Globus pallidus (tissue), 1 donor: Measurements from ENCODE around the gene SH3PXD2B.
"Not testable (repeated sequence)": the region's sequence is repeated elsewhere in the genome, so short reads cannot be mapped to it uniquely, and the experiment has no call there.

Experiments
- DNase-seq: peaks from one replicate; pipeline ENCODE4 v3.0.0-alpha.2; 2015; ENCODE audit warnings: low spot score

SH3PXD2B gene

GRCh38 chr5:172294831-172295230 lies 159.5 kb downstream of the SH3PXD2B start:
- no peak for DNase-seq

- no peak for DNase-seq
Measured at GRCh38 chr5:172293745-172294342, 160.5 kb downstream of the SH3PXD2B start.

DNA sequence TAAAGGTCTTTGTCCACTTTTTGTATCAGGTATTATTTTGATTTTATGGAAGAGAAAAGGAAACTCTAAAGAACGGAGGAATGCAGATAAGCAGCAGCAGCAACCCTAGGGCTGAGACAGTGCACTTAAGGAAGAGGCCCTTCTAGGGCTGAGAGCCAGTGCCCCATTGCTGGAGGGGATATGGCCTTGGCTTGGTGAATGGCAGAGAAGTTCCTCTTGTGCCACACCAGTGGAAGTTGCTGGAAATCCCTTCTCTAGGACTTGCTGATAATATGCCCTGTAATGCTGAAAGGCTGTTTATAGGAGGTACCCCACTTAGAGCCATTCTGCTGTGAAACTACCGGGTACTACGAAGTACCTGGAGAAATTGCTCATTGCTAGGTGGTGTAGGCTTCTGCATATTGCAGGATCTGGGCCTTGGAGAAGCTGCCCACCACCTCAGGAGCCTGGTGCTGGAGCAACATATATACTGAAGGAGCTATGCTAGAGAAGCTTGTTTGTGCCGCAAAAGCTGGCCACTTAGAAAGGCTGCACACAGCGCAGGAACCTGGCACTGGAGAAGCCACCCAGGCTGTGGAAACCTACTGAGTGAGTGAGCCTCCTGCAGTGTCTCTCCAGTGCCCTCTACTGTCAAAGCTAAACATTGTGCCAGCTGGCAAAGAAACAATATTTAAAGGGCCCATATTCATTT lies 161.1 kb downstream of the SH3PXD2B start:
- peak; percentile 84 for DNase-seq

DNA sequence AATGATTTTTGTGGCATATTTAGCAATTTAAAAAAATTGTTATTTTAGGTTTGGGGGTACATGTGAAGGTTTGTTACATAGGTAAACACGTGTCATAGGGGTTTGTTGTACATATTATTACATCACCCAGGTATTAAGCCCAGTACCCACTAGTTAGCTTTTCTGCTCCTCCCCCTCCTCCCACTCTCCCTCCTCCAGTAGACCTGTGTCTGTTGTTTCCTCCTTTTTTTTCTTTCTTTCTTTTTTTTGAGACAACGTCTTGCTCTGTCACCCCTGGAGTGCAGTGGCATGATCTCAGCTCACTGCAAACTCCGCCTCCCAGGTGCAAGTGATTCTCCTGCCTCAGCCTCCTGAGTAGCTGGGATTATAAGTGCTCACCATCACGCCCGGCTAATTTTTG lies 162.5 kb downstream of the SH3PXD2B start:
- DNase-seq: not testable (repeated sequence)

DNA sequence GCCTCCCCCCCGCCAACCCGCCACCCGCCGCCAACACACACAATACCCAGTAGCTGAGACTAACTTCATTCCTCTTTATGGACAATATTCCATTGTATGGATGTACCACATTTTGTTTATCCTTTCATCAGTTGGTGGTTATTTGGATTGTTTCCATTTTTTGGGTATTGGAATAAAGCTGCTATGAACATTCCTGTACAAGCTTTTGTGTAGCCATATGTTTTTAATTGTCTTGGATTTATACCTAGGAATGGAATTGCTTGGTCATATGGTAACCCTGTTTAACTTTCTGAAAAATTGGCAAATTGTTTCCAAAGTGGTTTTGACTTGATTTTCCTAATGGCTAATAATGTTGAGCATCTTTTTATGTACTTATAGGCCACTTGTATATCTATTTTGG lies 165.9 kb downstream of the SH3PXD2B start:
- no peak for DNase-seq

GRCh38 chr5:172287140-172287539 lies 167.2 kb downstream of the SH3PXD2B start:
- not testable (repeated sequence) for DNase-seq

DNA sequence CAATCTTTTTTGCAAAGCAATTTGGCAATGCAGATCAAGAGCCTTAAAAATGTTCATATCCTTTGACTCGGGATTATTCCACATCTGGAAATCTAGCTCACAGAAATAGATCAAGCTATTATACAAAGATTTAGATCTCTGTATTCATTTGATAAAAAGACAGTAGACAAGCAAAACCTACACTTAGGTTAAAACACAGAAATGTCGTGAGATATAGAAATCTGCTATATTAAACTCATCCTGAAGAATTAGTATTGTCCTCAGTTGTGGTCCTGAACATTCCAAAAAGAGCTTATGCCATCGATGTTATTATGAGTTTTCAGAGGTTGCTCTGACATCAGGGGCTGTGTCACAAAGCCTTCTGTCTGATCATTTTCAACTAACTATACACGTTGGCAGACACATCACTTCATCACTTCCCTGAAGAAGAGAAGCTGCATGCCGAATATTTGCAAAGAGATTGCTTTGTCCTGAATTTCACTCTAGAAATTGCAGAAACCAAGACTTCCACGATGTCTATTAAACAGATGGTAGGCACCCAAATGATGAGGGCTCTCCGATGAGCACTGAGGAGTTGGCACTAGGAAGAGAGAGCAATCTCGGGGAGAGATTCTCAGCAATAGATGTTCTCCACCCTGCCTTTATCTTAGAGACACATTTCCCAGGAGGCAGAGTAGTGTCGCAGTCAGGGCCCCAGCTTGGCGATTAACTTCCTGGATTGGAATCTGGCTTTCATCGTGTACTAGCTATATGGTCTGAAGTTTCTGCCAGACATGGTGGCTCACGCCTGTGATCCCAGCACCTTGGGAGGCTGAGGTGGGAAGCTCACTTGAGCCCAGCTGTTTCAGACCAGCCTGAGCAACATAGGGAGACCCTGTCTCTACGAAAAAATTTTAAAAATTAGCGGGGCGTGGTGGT lies 168.8 kb downstream of the SH3PXD2B start:
- DNase-seq: no peak

DNA sequence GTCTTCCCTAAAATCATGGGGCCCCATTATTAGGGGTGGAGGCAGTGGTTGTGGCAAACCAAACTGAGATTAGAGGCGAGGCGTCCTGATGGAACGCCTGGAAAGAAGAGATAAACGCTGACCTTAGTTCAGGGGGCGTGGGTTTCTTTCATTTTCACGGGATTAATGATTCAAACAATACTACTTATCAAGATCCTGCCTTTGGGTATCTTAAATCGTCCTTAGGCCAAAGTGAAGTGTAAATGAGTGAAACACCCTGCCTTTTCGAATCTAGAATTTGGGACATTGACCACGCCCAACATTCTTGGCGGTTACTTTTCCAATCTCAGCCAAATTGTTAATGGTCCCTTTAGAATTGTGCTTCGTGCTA lies 169.7 kb downstream of the SH3PXD2B start:
- peak; percentile 32 for DNase-seq

DNA sequence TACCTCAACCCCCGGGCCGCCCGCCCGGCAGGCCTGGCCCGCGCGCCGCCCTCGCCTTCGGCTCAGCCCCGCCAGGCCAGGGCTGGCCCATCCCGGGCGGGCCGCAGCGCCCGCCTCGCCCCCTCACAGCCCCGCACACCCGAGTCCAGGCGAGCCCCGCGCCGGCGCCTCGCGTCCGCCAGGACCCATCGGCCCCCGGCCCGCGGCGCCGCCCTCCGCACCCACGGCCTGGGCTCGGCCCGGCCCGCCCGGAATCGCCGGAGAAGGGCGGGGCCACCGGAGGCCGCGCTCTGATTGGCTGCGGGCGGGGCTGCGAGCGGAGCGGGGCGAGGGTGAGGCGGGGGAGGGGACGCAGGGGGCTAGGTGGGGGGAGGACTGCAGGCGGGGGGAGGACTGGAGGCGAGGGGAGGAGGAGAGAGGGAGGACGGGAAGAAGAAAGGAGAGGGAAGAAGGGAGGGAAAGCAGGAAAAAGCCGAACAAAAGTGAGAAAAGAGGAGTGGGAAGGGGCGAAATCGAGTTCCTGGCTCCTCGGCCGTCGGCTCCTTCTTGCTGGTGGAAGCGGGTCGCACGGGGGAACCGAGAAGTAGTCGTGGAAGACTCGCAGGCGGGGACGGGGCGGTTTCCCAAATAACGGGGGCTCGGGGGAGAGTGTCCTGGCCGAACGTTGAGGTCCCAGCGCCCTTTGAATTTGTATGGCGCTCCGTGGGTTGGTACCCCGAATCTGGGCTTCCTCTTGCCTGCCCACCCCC lies 170.3 kb downstream of the SH3PXD2B start:
- DNase-seq: peak; percentile 86

DNA sequence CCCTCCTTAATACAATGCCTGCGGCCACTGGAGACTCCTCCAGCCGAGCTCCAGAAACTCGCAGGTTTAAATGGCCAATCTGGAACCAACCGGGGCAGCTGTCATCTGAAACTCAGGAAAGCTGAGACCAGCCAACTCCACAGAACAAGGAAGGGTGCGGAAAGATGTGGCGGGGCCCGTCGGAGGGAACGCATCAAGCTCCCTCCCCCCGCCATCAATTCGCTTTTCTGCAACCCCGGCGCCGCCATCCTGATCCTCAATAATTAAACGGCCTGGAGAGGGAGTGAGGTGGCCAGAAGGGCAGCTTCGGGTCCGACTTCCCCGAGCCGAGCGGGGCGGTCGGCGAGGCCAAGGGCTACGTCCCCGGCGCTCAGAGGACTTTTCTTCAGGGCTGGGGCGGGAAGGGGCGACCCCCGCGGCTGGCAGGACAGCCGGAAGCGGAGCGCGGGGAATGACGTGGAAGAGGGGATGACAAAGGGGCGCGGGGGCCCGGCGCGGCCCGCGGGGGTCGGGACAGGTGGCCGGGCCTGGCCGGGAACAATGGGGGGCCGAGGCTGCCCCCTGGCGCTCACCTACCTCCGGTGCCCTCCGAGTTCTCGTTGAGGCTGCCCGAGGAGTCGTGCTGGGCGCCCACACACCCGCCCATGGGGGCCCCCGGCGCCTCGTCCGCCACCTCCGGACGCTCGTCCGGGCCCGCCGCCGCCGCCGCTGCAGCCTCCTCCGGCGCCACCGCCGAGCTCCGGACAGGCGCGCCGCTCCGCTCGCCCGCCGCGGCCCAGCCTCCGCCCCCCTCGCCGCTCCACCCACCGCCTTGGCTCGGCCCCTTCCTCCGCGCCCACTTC lies 171.1 kb downstream of the SH3PXD2B start, which contains the start of gene UBTD2:
Gene UBTD2 (minus strand): TSS at position 745 of the 842 bp plus-strand sequence. CDS start 99 bp downstream, at position 646.
- peak; percentile 76 for DNase-seq

DNA sequence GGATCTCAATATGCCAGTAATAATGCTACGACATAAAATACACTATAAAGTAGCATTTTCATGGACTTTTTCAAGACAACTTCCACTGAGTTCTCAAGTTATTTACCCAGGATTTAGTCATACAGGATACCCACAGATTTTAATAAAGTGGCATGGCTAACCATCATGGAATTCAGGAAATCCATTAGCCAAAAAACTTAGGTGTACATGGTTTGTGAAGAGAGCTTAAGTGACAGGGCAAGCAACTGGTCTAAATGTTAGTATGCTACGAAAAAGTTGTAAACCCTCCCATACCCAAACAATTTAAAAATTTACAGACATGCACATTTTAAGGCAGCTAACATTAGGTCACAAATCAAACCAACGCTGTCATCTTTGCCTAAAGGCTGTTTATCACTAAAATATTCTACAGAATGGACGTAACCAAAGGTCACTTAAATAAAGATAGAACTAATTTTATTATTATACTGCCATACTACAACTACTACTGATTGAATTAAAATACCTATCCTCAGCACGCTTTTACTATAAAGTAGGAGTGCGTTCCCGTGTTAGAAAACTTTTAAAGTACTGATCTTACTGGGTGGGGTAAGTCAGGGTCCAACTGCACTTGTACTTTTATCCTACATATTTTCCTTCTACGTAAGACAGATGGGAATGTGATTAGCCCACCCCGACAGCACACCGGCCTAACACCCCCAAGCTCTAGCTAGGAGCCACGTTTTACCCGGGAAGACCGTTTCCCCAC lies 171.9 kb downstream of the SH3PXD2B start:
- DNase-seq: no peak

DNA sequence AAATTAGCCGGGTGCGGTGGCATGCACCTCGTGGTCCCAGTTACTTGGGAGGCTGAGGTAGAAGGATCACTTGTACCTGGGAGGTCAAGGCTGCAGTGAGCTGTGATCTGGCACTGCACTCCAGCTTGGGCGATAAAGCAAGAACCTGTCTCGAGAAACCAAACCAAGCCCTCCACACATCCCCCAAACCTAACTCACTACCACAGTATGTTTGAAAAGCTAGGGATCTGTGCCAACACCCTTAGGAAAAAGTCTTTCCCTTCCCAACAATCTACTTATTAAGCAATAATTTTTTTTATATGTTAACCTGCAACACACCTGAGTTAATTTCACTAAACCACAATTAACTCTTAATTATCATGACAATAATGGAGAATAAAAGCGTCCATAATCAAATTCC lies 173.0 kb downstream of the SH3PXD2B start:
- DNase-seq: no peak

- no peak for DNase-seq
Measured at GRCh38 chr5:172280929-172281328, 173.4 kb downstream of the SH3PXD2B start.

DNA sequence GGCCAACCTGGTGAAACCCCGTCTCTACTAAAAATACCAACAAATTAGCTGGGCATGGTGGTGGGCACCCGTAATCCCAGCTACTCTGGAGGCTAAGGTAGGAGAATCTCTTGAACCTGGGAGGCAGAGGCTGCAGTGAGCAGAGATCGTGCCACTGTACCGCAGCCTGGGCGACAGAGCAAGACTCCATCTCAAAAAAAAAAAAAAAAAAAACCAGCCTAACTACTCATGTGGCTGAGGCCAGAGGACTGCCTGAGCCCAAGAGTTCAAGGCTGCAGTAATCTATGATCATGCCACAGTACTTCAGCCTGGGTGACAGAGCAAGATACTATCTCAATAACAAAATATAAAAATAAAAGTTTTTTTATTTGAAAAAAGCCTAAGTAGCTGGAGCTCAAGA lies 174.0 kb downstream of the SH3PXD2B start:
- DNase-seq: no peak

DNA sequence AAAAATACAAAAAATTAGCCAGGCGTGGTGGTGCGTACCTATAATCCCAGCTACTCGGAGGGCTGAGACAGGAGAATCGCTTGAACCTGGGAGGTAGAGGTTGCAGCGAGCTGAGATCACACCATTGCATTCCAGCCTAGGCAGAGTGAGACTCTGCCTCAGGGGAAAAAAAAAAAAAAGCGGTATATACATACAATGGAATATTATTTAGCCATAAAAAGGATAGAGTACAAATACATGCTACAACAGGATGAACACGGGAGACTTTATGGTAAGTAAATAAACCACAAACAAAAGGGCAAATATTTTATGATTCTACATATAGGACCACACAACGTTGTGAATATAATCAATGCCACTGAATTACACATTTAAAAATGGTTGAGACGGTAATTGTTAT lies 176.0 kb downstream of the SH3PXD2B start:
- no peak for DNase-seq

DNA sequence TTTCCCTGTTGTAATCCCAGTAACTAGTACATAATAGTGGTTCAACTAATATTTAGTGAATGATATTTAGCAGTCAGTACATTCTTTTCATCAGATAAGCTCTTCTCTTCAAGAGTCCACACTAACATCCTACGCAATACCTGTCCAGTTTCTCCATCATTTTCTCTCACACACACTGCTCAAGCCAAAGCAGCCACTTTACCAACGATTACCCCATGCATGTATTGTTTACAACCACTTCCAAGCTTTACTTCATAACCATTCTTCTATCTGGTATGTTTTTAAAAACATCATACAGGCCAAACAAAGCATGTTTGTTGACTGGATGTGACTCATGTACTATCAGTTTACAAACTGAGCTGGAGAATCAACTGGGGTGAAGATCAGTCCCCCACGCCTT lies 178.1 kb downstream of the SH3PXD2B start:
- no peak for DNase-seq
